OCI-LY1 (cell line): Measurements from ENCODE around the gene XPR1.

ENCODE experiments used
- CTCF ChIP-seq: fragments of 200-600 bp; sonication (generic), shearing (Covaris generic); IDR thresholded peaks from 2 replicates; pipeline ENCODE4 v1.5.1; 2017; ENCODE audit warnings: mild to moderate bottlenecking, antibody characterized with exemption, low read length, moderate library complexity, mixed read lengths
- EZH2 ChIP-seq: fragments of 200-600 bp; sonication (generic), shearing (Covaris generic); IDR thresholded peaks from 2 replicates; pipeline ENCODE4 v1.8.0; 2017; ENCODE audit warnings: borderline replicate concordance, mixed run types, mild to moderate bottlenecking, antibody characterized with exemption, low read length, moderate library complexity, mixed read lengths

DNA sequence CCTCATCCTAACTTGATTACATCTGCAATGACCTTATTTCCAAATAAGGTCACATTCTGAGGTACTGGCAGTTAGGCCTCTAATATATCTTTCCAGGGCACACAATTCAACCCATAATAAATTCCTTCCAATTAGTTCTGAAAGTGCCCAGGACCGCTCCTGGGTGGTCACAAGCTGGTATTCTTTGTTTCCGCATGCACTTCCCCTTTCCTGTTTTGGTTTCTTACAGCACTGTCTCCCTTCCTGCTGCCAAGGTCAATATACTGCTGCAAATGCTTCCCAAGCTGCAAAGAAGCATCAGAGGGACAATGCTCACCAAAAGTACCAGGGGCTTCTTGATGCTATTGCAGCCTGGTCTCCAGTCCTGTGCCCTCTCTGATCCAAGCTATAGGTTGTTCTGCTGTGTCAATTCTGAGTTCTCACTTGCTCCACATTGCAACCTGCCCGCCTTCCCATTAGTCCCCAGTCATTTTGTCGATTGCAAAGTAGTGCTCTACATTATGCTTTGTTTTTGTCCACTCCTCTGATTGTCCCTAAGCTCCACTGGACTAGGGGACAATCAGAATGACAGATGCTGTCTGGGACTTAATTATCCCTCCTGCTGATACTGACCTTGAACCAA, 13.9 kb upstream of the XPR1 start:
- TF ChIP-seq CTCF (no peak), EZH2 (no peak)
